Subcutaneous adipose tissue (tissue), 4 donors: ENCODE results near the gene TMEM39B. TPM values are rescaled to one million over a fixed set of nuclear protein-coding genes. Genes with fewer than 3 reads are reported as not detected.

Experiments used
- CTCF ChIP-seq: fragments of 450-650 bp; IDR thresholded peaks from one replicate; pipeline ENCODE4 v1.5.1; 2016; ENCODE audit warnings: low read depth, mild to moderate bottlenecking, control low read depth, antibody characterized with exemption, moderate library complexity
- total RNA-seq, 4 donors: library from RNA; depleted of rRNA; stranded (reverse); fragments of >200 nt; gene quantifications; one replicate each; pipeline ENCODE4 v1.1.0, GENCODE V29; 2016

Gene TMEM39B
- total RNA-seq, 4 donors from 2014 or later, result 1.8 to 6.8 (median 4.7) TPM

DNA sequence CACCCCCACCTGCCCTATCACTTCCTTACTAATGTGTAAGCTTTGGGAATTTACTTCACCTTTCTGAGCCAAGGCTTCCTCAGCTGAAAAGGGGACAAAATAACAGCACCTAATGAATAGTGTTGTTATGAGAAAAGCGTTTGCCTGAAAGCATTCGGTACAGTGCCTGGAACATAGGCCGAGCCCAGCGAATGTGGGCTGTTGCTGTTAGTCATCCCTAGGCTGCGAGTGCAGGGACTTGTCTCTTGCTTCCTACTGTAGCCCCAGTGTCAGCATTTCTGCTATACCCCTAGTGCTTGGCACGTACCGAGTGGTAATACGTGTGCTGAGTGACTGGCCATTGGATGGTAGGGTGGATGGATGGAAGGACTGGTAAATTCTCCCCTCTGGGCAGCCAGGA lies 18.4 kb downstream of the TMEM39B start:
- no peak for TF ChIP-seq CTCF

- TF ChIP-seq CTCF, result no peak
These were observed 18.9 kb downstream of the TMEM39B start for GRCh38 chr1:32091591-32091990.

- no peak for TF ChIP-seq CTCF
These were observed 22.2 kb downstream of the TMEM39B start for GRCh38 chr1:32094746-32095521.

GRCh38 chr1:32099426-32099825 lies 26.7 kb downstream of the TMEM39B start:
- TF ChIP-seq CTCF, result no peak

DNA sequence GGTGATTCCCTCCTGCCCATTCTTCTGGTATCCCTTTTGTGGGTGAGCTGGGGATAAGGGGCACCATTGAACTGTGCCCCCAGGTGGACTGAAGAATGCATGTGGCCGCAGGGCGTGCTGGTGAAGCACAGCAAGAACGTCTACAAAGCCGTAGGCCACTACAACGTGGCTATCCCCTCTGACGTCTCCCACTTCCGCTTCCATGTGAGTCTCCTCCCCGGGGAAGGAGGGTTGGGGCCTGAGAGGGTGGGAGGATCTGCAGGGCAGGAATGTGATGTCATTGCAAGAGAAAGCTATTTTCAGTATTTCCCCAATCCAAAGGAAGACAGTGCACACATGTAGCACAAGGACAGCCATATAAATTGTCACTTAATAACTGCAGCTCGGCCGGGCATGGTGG lies 27.6 kb downstream of the TMEM39B start:
- TF ChIP-seq CTCF, result no peak

DNA sequence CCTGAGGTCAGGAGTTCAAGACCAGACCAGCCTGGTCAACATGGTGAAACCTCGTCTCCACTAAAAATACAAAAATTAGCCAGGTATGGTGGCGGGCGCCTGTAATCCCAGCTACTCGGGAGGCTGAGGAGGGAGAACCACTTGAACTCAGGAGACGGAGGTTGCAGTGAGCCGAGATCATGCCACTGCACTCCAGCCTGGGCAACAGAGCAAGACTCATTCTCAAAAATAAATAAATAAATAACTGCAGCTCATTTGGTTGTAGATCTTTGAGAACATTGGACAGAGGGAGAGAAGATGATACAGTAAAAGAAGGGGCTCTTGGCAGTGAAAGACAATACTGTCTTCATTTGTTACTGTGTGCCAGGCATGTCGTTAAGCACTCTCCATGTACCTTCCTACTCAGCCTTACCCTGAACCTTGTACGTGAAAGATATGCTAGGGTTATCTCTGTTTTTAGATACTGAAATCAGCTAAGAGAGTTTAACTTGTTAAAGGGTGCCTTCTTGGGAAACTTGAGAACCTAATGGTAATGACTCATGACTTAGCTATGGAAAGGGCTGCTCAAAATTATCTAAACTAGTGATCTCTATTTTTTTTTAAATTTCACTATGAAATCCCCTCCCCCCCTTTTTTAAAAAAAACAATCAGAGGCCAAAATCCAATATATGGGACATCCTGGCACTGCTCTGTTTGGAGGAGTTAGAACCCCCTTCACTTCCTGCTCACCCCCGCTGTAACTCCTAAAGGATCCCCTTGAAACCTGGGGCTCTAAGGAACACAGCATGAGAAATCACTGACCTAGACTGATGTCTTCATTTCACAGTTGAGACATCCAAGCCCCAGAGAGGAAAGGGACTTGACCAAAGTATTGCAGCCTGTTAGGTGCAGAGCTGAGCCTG lies 28.3 kb downstream of the TMEM39B start:
- TF ChIP-seq CTCF, result no peak

DNA sequence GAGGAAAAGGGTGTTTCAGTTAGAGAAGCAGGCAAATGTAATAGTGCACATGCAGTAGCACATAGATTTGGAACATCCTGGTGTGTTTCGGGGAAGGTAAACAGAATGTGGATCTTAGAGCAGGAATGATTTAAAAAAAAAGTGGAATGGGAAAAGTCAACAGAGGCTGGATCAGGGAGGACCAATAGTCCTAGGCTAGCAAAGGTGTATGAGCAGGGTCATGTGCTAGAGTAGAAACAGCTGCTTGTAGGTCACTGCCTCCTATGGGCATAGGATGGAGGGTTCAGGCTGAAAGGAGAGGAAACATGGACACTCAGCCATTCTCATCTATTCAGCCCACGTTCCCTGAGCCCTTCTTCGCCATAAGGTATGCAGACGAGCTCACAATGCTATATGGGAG lies 31.4 kb downstream of the TMEM39B start:
- no peak for TF ChIP-seq CTCF
